ENCODE measurements around the gene HYAL1.

Gene HYAL1

DNA sequence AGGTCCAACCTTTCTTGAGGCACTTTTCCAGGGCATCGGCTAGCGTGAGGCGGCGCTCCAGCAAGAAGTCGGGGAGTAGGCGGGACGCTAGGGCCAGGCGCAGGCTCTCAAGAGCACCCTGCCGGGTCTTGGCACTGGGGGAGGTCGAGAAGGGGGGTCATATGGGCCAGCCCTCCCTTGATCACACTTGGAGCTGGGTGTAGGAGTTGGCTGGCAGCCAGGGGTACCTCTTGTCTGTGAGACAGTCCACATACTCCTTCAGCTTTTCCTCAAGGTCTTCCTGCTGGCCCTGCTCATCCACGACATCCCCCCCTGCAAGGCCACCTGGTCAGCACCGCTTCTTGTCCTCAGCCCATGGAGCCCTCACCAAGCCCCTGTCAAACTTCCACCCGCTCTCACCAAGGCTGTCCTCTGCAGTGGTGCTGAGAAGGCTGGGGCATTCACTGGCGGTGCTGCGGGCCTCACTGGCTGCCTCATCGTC lies 13.2 kb downstream of the HYAL1 start:
- Histone ChIP-seq H2AK5ac (ENCODE audit: low read length) (no peak overlapping the region), H2BK5ac (ENCODE audit: low read length) (no peak overlapping the region), H3K56ac (ENCODE audit: low read length) (no peak overlapping the region), H3K36me3 (ENCODE audit: control insufficient read depth, insufficient read depth, low read length) (peaks cover 15% of the 10 kb centered on the region), H3K23ac (ENCODE audit: low read length) (no peak overlapping the region), H3K27ac (ENCODE audit: low read depth, low read length) (no peak overlapping the region), H4K5ac (ENCODE audit: low read length) (no peak overlapping the region), H3K4me3 (ENCODE audit: low read length) (no peak overlapping the region), H3K27me3 (ENCODE audit: insufficient read depth, low read length, poor library complexity) (no peaks in the 10 kb centered on the region), H3K4ac (ENCODE audit: low read depth, low read length) (no peak overlapping the region), H3K9ac (ENCODE audit: low read length) (no peak overlapping the region), H3K79me2 (ENCODE audit: control insufficient read depth, insufficient read depth, low read length) (peaks cover 14% of the 10 kb centered on the region), H3K4me2 (ENCODE audit: low read length) (no peak overlapping the region), H2BK120ac (ENCODE audit: low read depth, low read length) (no peak overlapping the region), H3K4me1 (ENCODE audit: control insufficient read depth, low read depth, low read length) (peaks cover 3% of the 10 kb centered on the region), H3K18ac (ENCODE audit: low read length) (no peak overlapping the region), H2BK15ac (replicated peaks; ENCODE audit: low read depth) (no peak overlapping the region), H3K79me1 (ENCODE audit: low read length) (peaks cover 15% of the 10 kb centered on the region), H4K8ac (ENCODE audit: low read depth, low read length) (no peak overlapping the region)
- WGBS (ENCODE audit: extremely low coverage, insufficient coverage, low lambda C conversion rate), result no CpG with 5 or more reads among the region's 16 CpGs
- DNase-seq, result no peak

DNA sequence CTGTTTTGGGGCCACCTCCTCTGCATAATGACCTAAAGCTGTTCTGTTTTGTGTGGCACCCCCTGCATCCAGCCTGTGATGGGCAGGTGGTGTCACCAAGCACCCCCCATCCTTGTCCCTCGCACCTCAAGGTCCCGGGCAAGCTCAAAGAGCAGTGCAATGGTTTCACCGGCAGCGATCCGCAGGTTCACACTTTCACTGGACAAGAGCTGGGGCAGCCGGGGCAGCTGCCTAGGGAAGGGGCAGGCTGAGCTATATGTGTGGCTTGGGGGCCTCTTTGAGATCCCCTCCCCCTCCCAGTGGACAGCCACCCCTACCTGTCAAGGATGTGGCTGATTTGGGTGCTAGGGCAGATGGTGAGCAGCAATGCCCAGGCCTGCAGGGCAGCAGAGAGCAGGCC lies 14.2 kb downstream of the HYAL1 start:
- Histone ChIP-seq H4K8ac (ENCODE audit: low read depth, low read length) (no peak overlapping the region), H2BK120ac (ENCODE audit: low read depth, low read length) (no peak overlapping the region), H3K27me3 (ENCODE audit: insufficient read depth, low read length, poor library complexity) (no peaks in the 10 kb centered on the region), H3K9ac (ENCODE audit: low read length) (no peak overlapping the region), H3K4ac (ENCODE audit: low read depth, low read length) (no peak overlapping the region), H3K4me1 (ENCODE audit: control insufficient read depth, low read depth, low read length) (peaks cover 3% of the 10 kb centered on the region), H3K18ac (ENCODE audit: low read length) (no peak overlapping the region), H2AK5ac (ENCODE audit: low read length) (no peak overlapping the region), H3K23ac (ENCODE audit: low read length) (no peak overlapping the region), H3K4me2 (ENCODE audit: low read length) (no peak overlapping the region), H3K36me3 (ENCODE audit: control insufficient read depth, insufficient read depth, low read length) (peaks cover 15% of the 10 kb centered on the region), H3K56ac (ENCODE audit: low read length) (no peak overlapping the region), H3K79me2 (ENCODE audit: control insufficient read depth, insufficient read depth, low read length) (peaks cover 14% of the 10 kb centered on the region), H3K4me3 (ENCODE audit: low read length) (no peak overlapping the region), H2BK15ac (replicated peaks; ENCODE audit: low read depth) (no peak overlapping the region), H3K27ac (ENCODE audit: low read depth, low read length) (no peak overlapping the region), H2BK5ac (ENCODE audit: low read length) (no peak overlapping the region), H3K79me1 (ENCODE audit: low read length) (peaks cover 15% of the 10 kb centered on the region), H4K5ac (ENCODE audit: low read length) (no peak overlapping the region)
- WGBS (ENCODE audit: extremely low coverage, insufficient coverage, low lambda C conversion rate), result no CpG with 5 or more reads among the region's 6 CpGs
- DNase-seq, result no peak

DNA sequence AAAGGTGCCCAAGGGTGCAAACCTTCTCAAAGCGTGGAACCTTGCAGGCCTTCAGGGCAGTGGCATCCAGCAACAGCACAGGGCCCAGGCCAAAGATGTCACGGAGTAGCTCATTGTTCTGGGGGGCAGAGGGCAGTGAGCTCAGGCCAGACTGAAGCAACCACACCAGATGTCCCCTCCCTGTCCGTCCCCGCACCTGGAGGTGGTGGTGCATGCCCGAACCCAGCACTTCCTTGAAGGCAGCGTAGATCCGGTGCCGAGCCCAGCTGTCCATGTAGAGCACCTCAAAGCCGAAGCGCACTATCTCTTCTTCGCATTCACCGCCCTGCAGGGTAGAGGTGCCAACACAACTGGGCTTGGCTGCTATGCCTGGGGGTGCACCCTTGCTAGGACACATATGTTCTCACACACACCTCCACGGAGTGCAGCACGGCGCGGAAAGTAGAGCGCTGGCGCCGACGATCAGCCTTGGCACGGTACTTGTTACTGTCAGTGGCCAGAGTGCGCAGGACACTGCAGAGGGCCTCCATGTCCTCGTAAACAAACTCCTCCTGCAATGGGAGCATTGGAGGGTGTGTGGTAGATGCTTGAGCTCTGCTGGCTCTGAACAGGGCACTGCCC lies 14.9 kb downstream of the HYAL1 start:
- Histone ChIP-seq H3K56ac (ENCODE audit: low read length) (no peak overlapping the region), H3K4ac (ENCODE audit: low read depth, low read length) (no peak overlapping the region), H3K4me1 (ENCODE audit: control insufficient read depth, low read depth, low read length) (peaks cover 3% of the 10 kb centered on the region), H2AK5ac (ENCODE audit: low read length) (no peak overlapping the region), H3K23ac (ENCODE audit: low read length) (no peak overlapping the region), H3K18ac (ENCODE audit: low read length) (no peak overlapping the region), H3K9ac (ENCODE audit: low read length) (no peak overlapping the region), H2BK5ac (ENCODE audit: low read length) (no peak overlapping the region), H4K8ac (ENCODE audit: low read depth, low read length) (no peak overlapping the region), H2BK120ac (ENCODE audit: low read depth, low read length) (no peak overlapping the region), H3K79me2 (ENCODE audit: control insufficient read depth, insufficient read depth, low read length) (peaks cover 14% of the 10 kb centered on the region), H4K5ac (ENCODE audit: low read length) (no peak overlapping the region), H3K4me2 (ENCODE audit: low read length) (no peak overlapping the region), H3K27ac (ENCODE audit: low read depth, low read length) (no peak overlapping the region), H3K4me3 (ENCODE audit: low read length) (no peak overlapping the region), H3K36me3 (ENCODE audit: control insufficient read depth, insufficient read depth, low read length) (peaks cover 15% of the 10 kb centered on the region), H3K79me1 (ENCODE audit: low read length) (peaks cover 15% of the 10 kb centered on the region), H3K27me3 (ENCODE audit: insufficient read depth, low read length, poor library complexity) (no peaks in the 10 kb centered on the region), H2BK15ac (replicated peaks; ENCODE audit: low read depth) (no peak overlapping the region)
- no peak for DNase-seq
- no CpG with 5 or more reads among the region's 23 CpGs for WGBS (ENCODE audit: extremely low coverage, insufficient coverage, low lambda C conversion rate)

DNA sequence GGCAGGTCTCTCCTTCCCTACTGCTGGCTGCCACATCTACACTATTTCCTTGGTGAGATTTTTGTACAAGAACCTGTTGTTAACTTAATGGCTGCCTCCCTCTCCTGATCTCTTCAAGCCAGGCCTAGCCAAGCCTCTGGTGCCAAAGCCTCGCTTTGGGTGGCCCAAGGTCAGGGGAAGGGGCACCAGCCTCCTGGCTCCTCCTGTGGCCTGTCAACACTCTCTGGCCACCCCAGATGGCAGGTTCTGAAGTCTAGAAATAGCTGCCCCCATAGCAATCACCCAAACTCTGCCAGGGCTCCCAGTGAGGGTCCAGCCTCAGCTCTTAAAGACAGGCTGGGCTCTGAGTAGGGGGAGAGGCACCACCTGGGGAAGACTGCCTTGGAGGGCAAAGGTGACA lies 16.1 kb downstream of the HYAL1 start:
- H2BK5ac ChIP-seq (ENCODE audit: low read length), result no peak overlapping the region
- no peak overlapping the region for H3K9ac ChIP-seq (ENCODE audit: low read length)
- WGBS (ENCODE audit: extremely low coverage, insufficient coverage, low lambda C conversion rate), result no CpG with 5 or more reads among the region's 1 CpG
- H3K79me2 ChIP-seq (ENCODE audit: control insufficient read depth, insufficient read depth, low read length), result peaks cover 14% of the 10 kb centered on the region
- no peak overlapping the region for H4K5ac ChIP-seq (ENCODE audit: low read length)
- no peak overlapping the region for H3K4me2 ChIP-seq (ENCODE audit: low read length)
- no peak overlapping the region for H2BK120ac ChIP-seq (ENCODE audit: low read depth, low read length)
- no peak overlapping the region for H4K8ac ChIP-seq (ENCODE audit: low read depth, low read length)
- H3K23ac ChIP-seq (ENCODE audit: low read length), result no peak overlapping the region
- no peak overlapping the region for H3K4ac ChIP-seq (ENCODE audit: low read depth, low read length)
- H3K18ac ChIP-seq (ENCODE audit: low read length), result no peak overlapping the region
- H3K79me1 ChIP-seq (ENCODE audit: low read length), result peaks cover 15% of the 10 kb centered on the region
- H3K27ac ChIP-seq (ENCODE audit: low read depth, low read length), result no peak overlapping the region
- H3K27me3 ChIP-seq (ENCODE audit: insufficient read depth, low read length, poor library complexity), result no peaks in the 10 kb centered on the region
- H3K4me1 ChIP-seq (ENCODE audit: control insufficient read depth, low read depth, low read length), result no peaks in the 10 kb centered on the region
- DNase-seq, result no peak
- H3K4me3 ChIP-seq (ENCODE audit: low read length), result no peak overlapping the region
- no peak overlapping the region for H2BK15ac ChIP-seq (replicated peaks; ENCODE audit: low read depth)
- no peak overlapping the region for H2AK5ac ChIP-seq (ENCODE audit: low read length)
- peaks cover 15% of the 10 kb centered on the region for H3K36me3 ChIP-seq (ENCODE audit: control insufficient read depth, insufficient read depth, low read length)
- H3K56ac ChIP-seq (ENCODE audit: low read length), result no peak overlapping the region

DNA sequence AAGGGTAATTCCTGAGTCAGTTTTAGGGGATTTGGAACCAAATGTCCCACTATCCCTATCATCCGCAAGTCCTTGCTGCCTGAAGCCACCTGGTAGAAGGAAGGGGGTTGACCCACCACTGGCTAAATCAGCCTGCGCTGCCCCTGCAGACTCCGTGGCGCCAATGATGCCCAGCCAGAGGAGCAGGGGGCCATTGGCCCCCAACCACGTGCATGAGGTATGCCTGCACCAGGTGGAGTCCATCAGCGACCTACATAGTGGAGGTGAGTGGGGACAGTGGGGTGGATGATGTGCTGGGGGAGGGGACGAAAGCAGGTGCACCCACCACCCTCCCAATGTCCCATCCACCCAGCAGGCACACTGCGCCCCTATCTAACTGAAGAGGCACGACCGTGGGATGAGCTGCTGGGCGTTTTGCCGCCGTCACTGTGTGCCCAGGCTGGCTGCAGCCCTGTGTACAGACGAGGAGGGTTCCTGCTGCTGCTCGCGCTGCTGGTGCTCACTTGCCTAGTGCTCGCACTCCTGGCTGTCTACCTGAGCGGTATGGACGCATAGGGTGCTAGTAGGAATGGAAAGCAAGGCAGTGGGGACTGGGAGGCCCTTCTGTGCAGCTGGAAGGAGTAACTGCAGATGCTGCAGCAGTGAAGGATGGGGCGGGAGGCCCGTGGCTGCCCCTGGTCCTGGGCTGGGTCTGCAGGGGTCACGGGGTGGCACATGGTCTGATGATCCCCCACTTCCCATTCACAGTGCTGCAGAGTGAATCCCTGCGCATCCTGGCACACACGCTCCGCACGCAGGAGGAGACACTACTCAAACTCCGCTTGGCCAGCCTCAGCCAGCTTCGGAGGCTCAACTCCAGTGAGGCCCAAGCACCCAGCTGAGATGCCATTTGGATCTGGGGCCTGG lies 16.8 kb downstream of the HYAL1 start:
- Histone ChIP-seq H3K23ac (ENCODE audit: low read length) (no peak overlapping the region), H3K4me1 (ENCODE audit: control insufficient read depth, low read depth, low read length) (no peaks in the 10 kb centered on the region), H3K18ac (ENCODE audit: low read length) (no peak overlapping the region), H3K4me2 (ENCODE audit: low read length) (no peak overlapping the region), H3K4ac (ENCODE audit: low read depth, low read length) (no peak overlapping the region), H3K4me3 (ENCODE audit: low read length) (no peak overlapping the region), H4K8ac (ENCODE audit: low read depth, low read length) (no peak overlapping the region), H2BK120ac (ENCODE audit: low read depth, low read length) (no peak overlapping the region), H3K27ac (ENCODE audit: low read depth, low read length) (no peak overlapping the region), H4K5ac (ENCODE audit: low read length) (no peak overlapping the region), H2BK15ac (replicated peaks; ENCODE audit: low read depth) (no peak overlapping the region), H3K79me2 (ENCODE audit: control insufficient read depth, insufficient read depth, low read length) (peaks cover 11% of the 10 kb centered on the region), H3K9ac (ENCODE audit: low read length) (no peak overlapping the region), H3K27me3 (ENCODE audit: insufficient read depth, low read length, poor library complexity) (no peaks in the 10 kb centered on the region), H2AK5ac (ENCODE audit: low read length) (no peak overlapping the region), H3K36me3 (ENCODE audit: control insufficient read depth, insufficient read depth, low read length) (peaks cover 15% of the 10 kb centered on the region), H3K79me1 (ENCODE audit: low read length) (peaks cover 13% of the 10 kb centered on the region), H3K56ac (ENCODE audit: low read length) (no peak overlapping the region), H2BK5ac (ENCODE audit: low read length) (no peak overlapping the region)
- no CpG with 5 or more reads among the region's 28 CpGs for WGBS (ENCODE audit: extremely low coverage, insufficient coverage, low lambda C conversion rate)
- DNase-seq, result no peak

Measured in mesendoderm (in vitro differentiated cells).